Astrocyte (in vitro differentiated cells and primary cell): ENCODE results near the gene MRPL12. TPM values are rescaled to one million over a fixed set of nuclear protein-coding genes. Genes with fewer than 3 reads are reported as not detected.

Experiments used
- DNase-seq: peaks from one replicate; pipeline ENCODE4 v3.0.0-alpha.2; 2010; ENCODE audit warnings: low read depth
- FAIRE-seq: peaks from 2 replicates; lab custom pipeline; 2011; peaks lifted over from hg19 to GRCh38; lab: Jason Lieb, UNC
- H2AFZ ChIP-seq: 2 replicates; pipeline ENCODE4 v1.6.0; 2012; ENCODE audit warnings: low read depth, low read length, inconsistent platforms
- H3K27ac ChIP-seq: 2 replicates; pipeline ENCODE4 v1.5.1; 2011; ENCODE audit warnings: low read depth, low read length, inconsistent platforms
- H3K27me3 ChIP-seq: 2 replicates; pipeline ENCODE4 v1.6.0; 2011; ENCODE audit warnings: low read length, inconsistent platforms; ENCODE audit not compliant: insufficient read depth
- H3K36me3 ChIP-seq: 2 replicates; pipeline ENCODE4 v1.5.1; 2011; ENCODE audit warnings: low read length, inconsistent platforms; ENCODE audit not compliant: insufficient read depth
- H3K4me1 ChIP-seq: 2 replicates; pipeline ENCODE4 v1.5.1; 2011; ENCODE audit warnings: low read length, inconsistent platforms; ENCODE audit not compliant: insufficient read depth
- H3K4me2 ChIP-seq: 2 replicates; pipeline ENCODE4 v1.6.0; 2012; ENCODE audit warnings: low read length, inconsistent platforms
- H3K4me3 ChIP-seq: 2 replicates; pipeline ENCODE4 v1.5.1; 2011; ENCODE audit warnings: low read depth, mild to moderate bottlenecking, low read length, inconsistent platforms; ENCODE audit not compliant: insufficient read depth
- H3K79me2 ChIP-seq: 2 replicates; pipeline ENCODE4 v1.6.0; 2012; ENCODE audit warnings: mild to moderate bottlenecking, low read length, inconsistent platforms; ENCODE audit not compliant: insufficient read depth
- H3K9ac ChIP-seq: 2 replicates; pipeline ENCODE4 v1.6.0; 2012; ENCODE audit warnings: mild to moderate bottlenecking, low read length, inconsistent platforms
- H3K9me3 ChIP-seq: 2 replicates; pipeline ENCODE4 v1.5.1; 2012; ENCODE audit warnings: low read depth, mild to moderate bottlenecking, low read length, inconsistent platforms; ENCODE audit not compliant: insufficient read depth
- H4K20me1 ChIP-seq: 2 replicates; pipeline ENCODE4 v1.6.0; 2012; ENCODE audit warnings: low read length, inconsistent platforms; ENCODE audit not compliant: insufficient read depth
- H3K27ac Mint-ChIP-seq: one replicate; pipeline ENCODE4 v1.8.0; 2021; ENCODE audit warnings: mild to moderate bottlenecking, mixed read lengths; ENCODE audit not compliant: unreplicated experiment
- H3K27me3 Mint-ChIP-seq: one replicate; pipeline ENCODE4 v1.8.0; 2021; ENCODE audit warnings: low read depth, mixed read lengths; ENCODE audit not compliant: unreplicated experiment
- H3K36me3 Mint-ChIP-seq: one replicate; pipeline ENCODE4 v1.8.0; 2021; ENCODE audit warnings: low read depth, mixed read lengths; ENCODE audit not compliant: unreplicated experiment
- H3K4me1 Mint-ChIP-seq: one replicate; pipeline ENCODE4 v1.8.0; 2021; ENCODE audit warnings: low read depth, mixed read lengths; ENCODE audit not compliant: unreplicated experiment
- H3K4me3 Mint-ChIP-seq: one replicate; pipeline ENCODE4 v1.8.0; 2021; ENCODE audit warnings: mild to moderate bottlenecking, moderate library complexity, mixed read lengths; ENCODE audit not compliant: unreplicated experiment
- H3K9me3 Mint-ChIP-seq: one replicate; pipeline ENCODE4 v1.8.0; 2021; ENCODE audit warnings: mild to moderate bottlenecking, mixed read lengths; ENCODE audit not compliant: unreplicated experiment
- CTCF ChIP-seq: IDR thresholded peaks from 2 replicates; pipeline ENCODE4 v1.5.1; 2011; ENCODE audit warnings: low read depth, mild to moderate bottlenecking, inconsistent platforms, low read length, moderate library complexity; ENCODE audit not compliant: insufficient read depth
- EZH2 ChIP-seq: IDR thresholded peaks from 2 replicates; pipeline ENCODE4 v1.6.1; 2012; ENCODE audit warnings: mild to moderate bottlenecking, low read length, inconsistent platforms; ENCODE audit not compliant: insufficient read depth
- total RNA-seq: library from RNA; stranded (reverse); gene quantifications from 2 replicates; pipeline ENCODE4 v1.2.1, GENCODE V29; 2021

Gene MRPL12
- total RNA-seq, 1 donor from 2014 or later: 69.9 TPM

GRCh38 chr17:81656118-81656743 is 46.9 kb upstream of the MRPL12 start, which contains the start of gene PDE6G:
TSS of gene PDE6G (minus strand) at chr17:81656542. CDS start at chr17:81653305, 3,237 bp downstream.
- H3K4me2 ChIP-seq: no peak within 1 kb of the TSS
- no peaks in the 10 kb centered on the region for H4K20me1 ChIP-seq
- Mint-ChIP-seq H3K4me3 (no peak within 1 kb of the TSS), H3K27ac (no peak within 1 kb of the TSS), H3K36me3 (no peaks in the 10 kb centered on the region), H3K9me3 (no peaks in the 10 kb centered on the region), H3K4me1 (no peaks in the 10 kb centered on the region), H3K27me3 (no peaks in the 10 kb centered on the region)
- no peak within 1 kb of the TSS for H3K4me3 ChIP-seq
- no peak for DNase-seq
- no peak within 1 kb of the TSS for H2AFZ ChIP-seq
- H3K36me3 ChIP-seq: no peaks in the 10 kb centered on the region
- no peaks in the 10 kb centered on the region for H3K27me3 ChIP-seq
- no peaks in the 10 kb centered on the region for H3K79me2 ChIP-seq
- no peak for TF ChIP-seq CTCF
- TF ChIP-seq EZH2: no peak
- H3K4me1 ChIP-seq: peaks cover 8% of the 10 kb centered on the region
- no peaks in the 10 kb centered on the region for H3K9me3 ChIP-seq
- FAIRE-seq: no peak
- H3K9ac ChIP-seq: no peak within 1 kb of the TSS
- H3K27ac ChIP-seq: no peak within 1 kb of the TSS

GRCh38 chr17:81656835-81657234 is 46.3 kb upstream of the MRPL12 start:
- Mint-ChIP-seq H3K36me3 (no peaks in the 10 kb centered on the region), H3K27me3 (no peaks in the 10 kb centered on the region), H3K4me1 (no peaks in the 10 kb centered on the region), H3K4me3 (no peak overlapping the region), H3K9me3 (no peaks in the 10 kb centered on the region), H3K27ac (no peak overlapping the region)
- H2AFZ ChIP-seq: no peak overlapping the region
- H3K4me2 ChIP-seq: no peak overlapping the region
- DNase-seq (no peak), FAIRE-seq (no peak)
- H3K4me3 ChIP-seq: no peak overlapping the region
- H4K20me1 ChIP-seq: no peaks in the 10 kb centered on the region
- peaks cover 2% of the 10 kb centered on the region for H3K4me1 ChIP-seq
- H3K27me3 ChIP-seq: no peaks in the 10 kb centered on the region
- H3K27ac ChIP-seq: no peak overlapping the region
- no peaks in the 10 kb centered on the region for H3K9me3 ChIP-seq
- H3K36me3 ChIP-seq: no peaks in the 10 kb centered on the region
- no peaks in the 10 kb centered on the region for H3K79me2 ChIP-seq
- no peak overlapping the region for H3K9ac ChIP-seq
- TF ChIP-seq EZH2 (no peak), CTCF (no peak)

GRCh38 chr17:81659038-81659437 is 44.1 kb upstream of the MRPL12 start:
- H3K4me1 ChIP-seq: no peaks in the 10 kb centered on the region
- TF ChIP-seq EZH2 (no peak), CTCF (no peak)
- no peaks in the 10 kb centered on the region for H3K4me1 Mint-ChIP-seq
- no peaks in the 10 kb centered on the region for H3K9me3 ChIP-seq
- no peaks in the 10 kb centered on the region for H4K20me1 ChIP-seq
- FAIRE-seq: no peak
- no peaks in the 10 kb centered on the region for H3K79me2 ChIP-seq
- no peak overlapping the region for H3K9ac ChIP-seq
- no peaks in the 10 kb centered on the region for H3K27me3 ChIP-seq
- H3K4me3 ChIP-seq: no peak overlapping the region
- no peak overlapping the region for H3K27ac Mint-ChIP-seq
- H3K4me2 ChIP-seq: no peak overlapping the region
- H2AFZ ChIP-seq: no peak overlapping the region
- H3K27ac ChIP-seq: no peak overlapping the region
- no peaks in the 10 kb centered on the region for H3K27me3 Mint-ChIP-seq
- H3K36me3 Mint-ChIP-seq: no peaks in the 10 kb centered on the region
- DNase-seq: no peak
- H3K36me3 ChIP-seq: no peaks in the 10 kb centered on the region
- no peak overlapping the region for H3K4me3 Mint-ChIP-seq
- H3K9me3 Mint-ChIP-seq: no peaks in the 10 kb centered on the region
